ENCODE results near the gene FAAP100. TPM values are rescaled to one million over a fixed set of nuclear protein-coding genes. Genes with fewer than 3 reads are reported as not detected.

The FAAP100 gene
- total RNA-seq, 1 experiment from 2014 or later: 34.0 TPM

DNA sequence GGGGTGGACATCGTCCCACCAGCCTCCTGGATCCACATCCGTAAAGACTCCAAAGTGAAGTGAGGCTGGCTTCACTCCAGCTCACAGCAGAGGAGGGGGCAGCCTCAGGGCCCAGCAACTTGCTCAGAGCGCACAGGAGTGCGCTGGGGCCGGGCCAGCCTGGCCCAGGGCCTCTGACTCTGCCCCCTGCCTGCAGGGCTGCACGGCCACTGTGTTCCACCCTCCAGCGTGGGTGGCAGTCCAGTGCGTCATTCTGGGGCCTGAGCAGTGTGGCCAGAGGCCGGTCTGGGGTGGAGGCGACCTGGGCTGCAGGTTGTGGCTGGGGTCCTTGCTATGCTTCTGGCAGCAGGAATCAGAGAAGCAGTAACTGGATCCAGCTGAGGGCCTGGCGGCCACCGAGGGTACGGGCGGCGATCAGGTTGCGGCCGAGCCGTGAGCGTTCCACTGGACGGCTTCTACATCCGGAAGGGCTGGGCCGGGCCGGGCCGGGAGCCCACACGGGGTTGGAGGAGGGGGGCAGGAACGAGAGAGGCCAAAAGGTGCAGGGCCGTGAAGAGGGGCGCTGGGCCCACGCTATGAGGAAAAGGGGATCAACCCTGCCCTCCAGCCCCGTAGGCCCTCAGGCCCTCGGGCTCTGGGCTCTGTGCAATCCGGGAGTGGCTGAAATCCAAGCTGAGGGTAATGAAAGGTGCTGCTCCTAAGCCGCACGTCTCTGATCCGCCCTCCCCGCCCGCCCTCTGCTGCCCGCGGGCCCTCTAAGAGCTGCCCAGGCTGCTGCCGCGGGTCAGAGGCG, 24.4 kb downstream of the FAAP100 start, which contains the start of gene FSCN2:
Gene FSCN2 (plus strand): TSS at position 787 of the 793 bp plus-strand sequence. CDS start 155 bp downstream, outside the sequence.
- Histone ChIP-seq H3K79me2 (ENCODE audit: low read depth) (no peaks in the 10 kb centered on the region), H4K20me1 (ENCODE audit: insufficient read depth) (no peaks in the 10 kb centered on the region), H3K4me2 (no peak within 1 kb of the TSS), H3K9me2 (ENCODE audit: insufficient read depth) (no peaks in the 10 kb centered on the region), H3K36me3 (ENCODE audit: low read depth) (no peaks in the 10 kb centered on the region), H3F3A (ENCODE audit: insufficient read depth, low read depth) (no peaks in the 10 kb centered on the region), H3K4me1 (replicated peaks; ENCODE audit: insufficient read depth) (no peaks in the 10 kb centered on the region), H2AFZ (no peak within 1 kb of the TSS), H3K27ac (no peak within 1 kb of the TSS), H3K9me3 (ENCODE audit: insufficient read depth, low read depth) (no peaks in the 10 kb centered on the region), H3K27me3 (ENCODE audit: insufficient read depth, low read depth) (peaks cover 8% of the 10 kb centered on the region; the same call in 1 of the 2 replicates), H3K4me3 (no peak within 1 kb of the TSS)
- ChIA-PET POLR2A (ENCODE audit: unreplicated experiment) (interaction anchor here (0.6 to 1.5 kb wide), 3 partner anchors 9 to 332 kb away, joined by 3 to 5 read pairs (median 4); no protein-coding TSS in a partner anchor), CTCF (no interaction called here)
- intact Hi-C loops (cut with micrococcal nuclease; ENCODE audit: unreplicated experiment): no loop called here
- peak; percentile 34 to 52 for DNase-seq
- no TSS peak for BruUV-seq (replicated peaks)
- no peak for TF ChIP-seq EZH2 (IDR thresholded peaks at IDR 0.05; ENCODE audit: low read depth)
- no peak for TF ChIP-seq CTCF (conservative IDR thresholded peaks at IDR 0.05)

DNA sequence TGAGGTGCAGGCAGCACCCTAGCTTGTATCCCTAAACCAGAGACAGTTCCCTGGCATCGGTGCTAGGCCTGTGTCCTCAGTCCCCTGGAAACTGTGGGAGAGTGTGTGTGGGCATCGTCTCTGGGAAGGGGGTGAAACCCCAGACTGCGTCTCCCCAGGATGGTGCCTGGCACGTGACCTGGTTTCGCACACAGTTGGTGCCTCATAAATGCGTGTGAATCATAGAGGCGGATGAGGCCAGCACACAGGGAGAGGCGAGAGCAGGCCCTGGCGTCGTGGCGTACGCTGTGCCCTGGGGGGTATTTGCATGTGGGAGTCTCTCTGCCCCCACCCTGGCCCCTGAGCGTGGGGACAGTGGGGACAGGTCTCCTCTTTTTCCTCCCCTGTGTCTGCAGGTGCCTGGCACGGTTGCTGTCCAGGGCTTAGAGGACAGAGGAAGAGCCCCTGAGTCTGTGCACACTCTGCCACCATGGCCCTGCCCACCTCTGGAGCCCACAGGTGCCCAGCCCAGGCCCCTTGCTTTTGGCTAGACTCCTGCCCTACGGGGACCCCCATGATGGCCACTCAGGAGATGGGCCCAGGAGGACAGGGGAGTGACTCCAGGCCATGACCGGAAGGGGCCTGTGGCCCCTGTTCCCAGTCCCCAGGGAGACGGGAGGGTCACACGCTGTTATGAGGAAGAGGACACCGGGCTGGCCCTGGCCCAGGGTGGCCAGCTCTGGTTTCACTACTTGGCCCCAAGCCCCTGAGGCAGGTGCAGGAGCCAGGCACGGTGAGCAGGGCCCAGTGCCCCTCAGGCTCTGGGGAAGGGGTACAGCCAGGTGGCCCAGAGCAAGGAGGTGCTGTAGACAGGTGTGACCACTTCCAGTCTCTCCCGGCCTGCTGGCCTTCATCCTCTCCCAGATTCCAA, 25.2 kb downstream of the FAAP100 start:
- H3K4me2 ChIP-seq: no peak overlapping the region
- H3K27ac ChIP-seq: no peak overlapping the region
- no peaks in the 10 kb centered on the region for H3K36me3 ChIP-seq (ENCODE audit: low read depth)
- TF ChIP-seq CTCF (conservative IDR thresholded peaks at IDR 0.05) (no peak), EZH2 (IDR thresholded peaks at IDR 0.05; ENCODE audit: low read depth) (no peak)
- no peak overlapping the region for H3K4me3 ChIP-seq
- no peaks in the 10 kb centered on the region for H4K20me1 ChIP-seq (ENCODE audit: insufficient read depth)
- no peaks in the 10 kb centered on the region for H3K79me2 ChIP-seq (ENCODE audit: low read depth)
- POLR2A ChIA-PET (ENCODE audit: unreplicated experiment): interaction anchor here (1.5 kb wide), 1 partner anchor 8 kb away, joined by 5 read pairs; no protein-coding TSS in a partner anchor
- peaks cover 8% of the 10 kb centered on the region; the same call in 1 of the 2 replicates for H3K27me3 ChIP-seq (ENCODE audit: insufficient read depth, low read depth)
- no peaks in the 10 kb centered on the region for H3K4me1 ChIP-seq (replicated peaks; ENCODE audit: insufficient read depth)
- H3K9me2 ChIP-seq (ENCODE audit: insufficient read depth): no peaks in the 10 kb centered on the region
- H2AFZ ChIP-seq: no peak overlapping the region
- no peaks in the 10 kb centered on the region for H3K9me3 ChIP-seq (ENCODE audit: insufficient read depth, low read depth)
- no peaks in the 10 kb centered on the region for H3F3A ChIP-seq (ENCODE audit: insufficient read depth, low read depth)
- peak in 1 of 2 experiments; percentile 28 for DNase-seq
- no TSS peak for BruUV-seq (replicated peaks)
- CTCF ChIA-PET: no interaction called here
- intact Hi-C loops (cut with micrococcal nuclease; ENCODE audit: unreplicated experiment): no loop called here

GRCh38 chr17:81524865-81525159, 27.3 kb downstream of the FAAP100 start:
- no peaks in the 10 kb centered on the region for H3K9me3 ChIP-seq (ENCODE audit: insufficient read depth, low read depth)
- TF ChIP-seq EZH2 (IDR thresholded peaks at IDR 0.05; ENCODE audit: low read depth) (no peak), CTCF (conservative IDR thresholded peaks at IDR 0.05) (no peak)
- H2AFZ ChIP-seq: no peak overlapping the region
- ChIA-PET POLR2A (ENCODE audit: unreplicated experiment) (no interaction called here), CTCF (no interaction called here)
- no peaks in the 10 kb centered on the region for H4K20me1 ChIP-seq (ENCODE audit: insufficient read depth)
- no peaks in the 10 kb centered on the region for H3K9me2 ChIP-seq (ENCODE audit: insufficient read depth)
- no peaks in the 10 kb centered on the region for H3K36me3 ChIP-seq (ENCODE audit: low read depth)
- 0 out of 2 replicates have a peak, but pooled peaks cover 8% of the 10 kb centered on the region for H3K4me1 ChIP-seq (replicated peaks; ENCODE audit: insufficient read depth)
- no peak overlapping the region for H3K4me2 ChIP-seq
- intact Hi-C loops (cut with micrococcal nuclease; ENCODE audit: unreplicated experiment): no loop called here
- H3F3A ChIP-seq (ENCODE audit: insufficient read depth, low read depth): no peaks in the 10 kb centered on the region; the same call in none of the 2 replicates
- BruUV-seq (replicated peaks): no TSS peak
- no peak for DNase-seq
- peaks cover 8% of the 10 kb centered on the region; the same call in 1 of the 2 replicates for H3K27me3 ChIP-seq (ENCODE audit: insufficient read depth, low read depth)
- H3K4me3 ChIP-seq: no peak overlapping the region
- no peak overlapping the region for H3K27ac ChIP-seq
- no peaks in the 10 kb centered on the region for H3K79me2 ChIP-seq (ENCODE audit: low read depth)
